Stimulated activated CD8-positive, alpha-beta memory T cell treated with anti-CD3 and anti-CD28 coated beads, Interleukin-12 subunit alpha, Interleukin-12 subunit beta, amount 100 ng/mL, for 1 hour (primary cell): Measurements from ENCODE around the gene IKZF3.
"Not testable (repeated sequence)": the region's sequence is repeated elsewhere in the genome, so short reads cannot be mapped to it uniquely, and the experiment has no call there.

Experiments used
- DNase-seq: peaks from one replicate; pipeline ENCODE4 v3.0.0-alpha.2; 2020; ENCODE audit warnings: low read depth

IKZF3 gene

GRCh38 chr17:39777534-39778365, 86.4 kb downstream of the IKZF3 start:
- DNase-seq = no peak

- no peak for DNase-seq
Measured at GRCh38 chr17:39776252-39776651, 87.9 kb downstream of the IKZF3 start.

GRCh38 chr17:39775031-39775430, 89.1 kb downstream of the IKZF3 start:
- DNase-seq = no peak

- no peak for DNase-seq
Measured at GRCh38 chr17:39774047-39774446, 90.1 kb downstream of the IKZF3 start.

DNA sequence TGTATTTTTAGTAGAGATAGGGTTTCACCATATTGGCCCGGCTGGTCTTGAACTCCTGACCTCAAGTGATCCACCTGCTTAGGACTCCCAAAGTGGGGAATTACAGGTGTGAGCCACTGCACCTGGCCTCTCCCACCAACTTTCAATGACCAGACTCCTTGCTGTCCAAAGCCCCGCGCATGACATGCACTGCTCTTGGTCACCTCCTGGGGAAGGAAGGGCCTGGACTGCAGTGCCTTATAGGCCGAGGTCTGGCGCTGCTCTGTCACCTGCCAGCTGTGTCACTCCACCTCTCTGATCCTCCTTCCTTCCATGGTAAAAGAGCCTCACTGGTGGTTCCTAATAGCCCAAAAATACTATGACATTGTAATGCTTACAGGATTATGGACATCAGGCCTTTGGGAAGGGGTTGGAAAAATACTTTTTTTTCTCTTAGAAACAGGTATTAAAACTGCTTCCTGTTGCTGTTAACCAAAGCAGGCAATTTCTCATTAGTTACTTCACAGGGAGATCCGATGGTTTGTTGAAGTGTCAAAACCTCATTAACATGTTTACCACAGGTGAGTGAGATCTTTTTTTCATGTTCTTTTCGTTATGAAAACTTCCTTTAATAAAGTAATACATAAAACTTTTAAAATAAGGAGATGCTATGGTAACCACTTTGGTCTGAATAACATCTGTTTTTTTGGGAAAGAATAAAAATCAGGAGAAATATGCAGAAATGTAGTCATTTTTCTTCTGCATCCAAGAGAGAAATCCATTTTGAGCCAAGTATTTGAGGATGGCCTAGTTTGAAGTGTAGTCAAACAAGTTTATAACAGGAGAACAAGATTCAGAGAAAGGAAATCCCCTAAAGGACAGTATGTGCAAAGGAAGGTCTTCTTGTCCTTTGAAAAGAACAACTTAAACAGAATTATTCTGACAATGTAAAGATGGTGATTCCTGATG, 90.9 kb downstream of the IKZF3 start:
- no peak for DNase-seq

DNA sequence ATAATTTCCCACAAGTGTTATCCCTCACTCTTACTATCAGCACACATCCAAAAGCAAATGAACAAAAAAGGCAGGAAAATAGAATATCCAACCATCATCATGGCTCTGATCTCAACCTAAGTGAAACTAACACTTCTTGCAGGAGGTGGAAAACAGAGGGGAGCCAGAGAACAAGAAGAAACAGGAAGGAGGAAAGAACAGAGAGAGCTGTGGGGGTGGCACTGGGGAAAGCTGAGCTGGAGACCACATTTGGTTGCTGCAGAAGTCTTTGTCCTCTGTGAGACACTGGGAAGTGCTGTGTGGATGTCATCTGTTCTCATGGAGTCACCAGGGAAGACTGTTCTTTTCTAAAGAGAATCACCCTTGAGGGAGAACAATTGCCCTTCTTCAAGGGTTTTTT, 91.7 kb downstream of the IKZF3 start:
- DNase-seq = no peak

DNA sequence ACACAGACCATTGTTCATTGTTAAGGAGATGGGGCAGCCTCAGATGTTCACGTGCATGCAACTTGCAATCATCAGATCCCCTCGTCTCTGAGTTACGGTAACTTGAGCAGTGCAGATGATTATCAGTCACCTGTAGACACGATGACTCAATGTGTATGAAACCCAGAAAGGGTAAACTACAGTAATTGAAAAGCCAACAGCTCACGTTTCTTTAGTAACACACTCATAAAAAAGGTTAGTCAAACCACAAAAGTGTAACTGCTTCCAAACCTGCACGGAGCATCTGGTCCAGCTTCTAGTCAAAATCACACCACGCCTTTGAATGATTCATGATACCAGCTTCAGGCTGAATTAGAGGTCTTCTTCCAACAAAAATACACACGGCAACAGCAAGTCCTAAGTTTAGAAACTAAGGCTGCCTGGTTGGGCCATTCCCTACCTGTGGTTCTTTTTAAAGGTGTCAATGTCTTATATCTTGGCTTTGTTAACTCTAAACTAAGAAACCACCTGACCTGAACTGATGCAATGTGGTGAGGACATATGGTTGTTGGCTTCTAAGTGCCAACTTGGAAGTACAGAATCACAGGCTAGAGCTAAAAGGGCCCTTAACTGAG, 94.0 kb downstream of the IKZF3 start:
- no peak for DNase-seq

GRCh38 chr17:39767147-39767546, 97.0 kb downstream of the IKZF3 start:
- DNase-seq = no peak

DNA sequence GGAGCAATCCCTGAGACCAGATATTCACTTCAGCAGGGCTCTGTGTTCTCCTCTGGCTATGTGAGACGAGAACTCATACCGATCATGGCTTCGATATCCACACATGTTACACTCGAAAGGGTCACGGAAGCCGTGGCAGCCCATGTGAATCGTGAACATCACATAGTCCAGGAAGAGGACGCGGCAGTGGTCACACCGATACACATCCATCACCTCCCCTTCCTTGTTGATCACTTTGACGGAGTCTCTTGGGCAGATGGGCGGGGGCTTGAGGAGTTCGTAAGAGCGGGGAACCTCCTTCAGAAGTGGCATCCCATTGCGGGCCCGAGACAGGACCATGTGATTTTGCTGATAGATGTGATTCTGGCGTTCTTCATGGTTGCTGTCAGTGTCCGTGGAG, 98.3 kb downstream of the IKZF3 start:
- no peak for DNase-seq

- no peak for DNase-seq
Measured at GRCh38 chr17:39765175-39765574, 98.9 kb downstream of the IKZF3 start.

- not testable (repeated sequence) for DNase-seq
Measured at GRCh38 chr17:39764171-39764570, 99.9 kb downstream of the IKZF3 start.

DNA sequence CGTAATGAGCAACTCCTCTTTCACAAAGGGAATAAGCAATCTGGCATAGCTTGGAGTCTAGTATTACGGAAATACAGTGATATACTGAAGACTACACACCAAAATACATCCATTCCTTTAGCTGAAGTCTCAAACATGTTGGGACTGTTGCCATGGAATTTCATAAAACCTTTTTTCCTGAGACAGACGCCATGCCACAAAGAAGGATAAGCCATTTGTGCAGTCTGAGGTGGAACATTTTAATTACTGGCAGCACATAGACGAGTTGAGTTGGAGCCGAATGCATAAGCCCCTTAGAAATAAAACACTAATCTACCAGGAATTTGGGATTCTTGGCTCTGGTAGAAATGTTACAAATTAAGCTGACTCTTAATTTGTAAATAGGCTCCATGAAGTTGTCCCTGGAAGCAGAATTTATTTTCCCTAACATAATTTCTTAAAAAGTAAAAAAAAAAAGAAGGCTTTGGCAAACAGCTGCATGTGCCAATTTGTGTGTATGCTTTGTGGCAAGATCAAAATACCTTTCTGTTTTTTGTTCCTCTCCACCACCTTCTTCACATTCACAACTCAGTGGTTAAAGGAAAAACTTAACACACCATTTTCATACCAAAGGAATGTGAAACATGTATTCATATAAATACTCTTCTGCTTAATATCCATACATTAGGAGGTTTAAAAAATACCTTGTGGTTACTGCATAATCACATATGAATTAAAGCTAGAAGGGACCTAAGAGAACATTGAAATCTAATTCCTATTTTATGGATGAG, 100.9 kb downstream of the IKZF3 start:
- DNase-seq = no peak

DNA sequence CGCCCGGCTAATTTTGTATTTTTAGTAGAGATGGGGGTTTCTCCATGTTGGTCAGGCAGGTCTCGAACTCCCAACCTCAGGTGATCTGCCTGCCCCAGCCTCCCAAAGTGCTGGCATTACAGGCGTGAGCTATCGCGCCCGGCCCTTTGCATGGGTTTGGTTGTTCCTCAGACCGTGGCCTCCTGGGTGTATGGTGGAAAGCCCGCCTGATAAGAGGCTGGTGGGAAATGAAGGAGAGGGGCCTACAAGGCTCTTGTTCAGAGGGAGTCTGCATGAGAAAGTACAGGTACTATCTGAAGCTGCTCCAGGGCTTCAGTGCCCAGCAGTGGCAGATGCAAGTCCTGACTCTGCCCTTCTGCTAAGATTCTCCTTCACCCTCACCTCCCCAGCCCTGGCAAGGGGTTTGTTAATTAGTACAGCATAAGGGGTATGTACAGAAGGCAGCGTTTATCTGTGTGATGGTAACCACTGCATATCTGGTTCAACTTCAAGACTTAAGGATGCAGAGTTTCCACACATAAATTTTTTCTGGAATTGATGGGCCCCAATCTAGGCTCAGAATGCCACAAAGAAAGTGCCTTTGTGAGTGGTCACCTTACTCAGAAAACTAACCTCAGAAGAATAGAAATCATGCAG, 102.1 kb downstream of the IKZF3 start:
- DNase-seq = no peak

GRCh38 chr17:39759204-39759603, 104.9 kb downstream of the IKZF3 start:
- no peak for DNase-seq

DNA sequence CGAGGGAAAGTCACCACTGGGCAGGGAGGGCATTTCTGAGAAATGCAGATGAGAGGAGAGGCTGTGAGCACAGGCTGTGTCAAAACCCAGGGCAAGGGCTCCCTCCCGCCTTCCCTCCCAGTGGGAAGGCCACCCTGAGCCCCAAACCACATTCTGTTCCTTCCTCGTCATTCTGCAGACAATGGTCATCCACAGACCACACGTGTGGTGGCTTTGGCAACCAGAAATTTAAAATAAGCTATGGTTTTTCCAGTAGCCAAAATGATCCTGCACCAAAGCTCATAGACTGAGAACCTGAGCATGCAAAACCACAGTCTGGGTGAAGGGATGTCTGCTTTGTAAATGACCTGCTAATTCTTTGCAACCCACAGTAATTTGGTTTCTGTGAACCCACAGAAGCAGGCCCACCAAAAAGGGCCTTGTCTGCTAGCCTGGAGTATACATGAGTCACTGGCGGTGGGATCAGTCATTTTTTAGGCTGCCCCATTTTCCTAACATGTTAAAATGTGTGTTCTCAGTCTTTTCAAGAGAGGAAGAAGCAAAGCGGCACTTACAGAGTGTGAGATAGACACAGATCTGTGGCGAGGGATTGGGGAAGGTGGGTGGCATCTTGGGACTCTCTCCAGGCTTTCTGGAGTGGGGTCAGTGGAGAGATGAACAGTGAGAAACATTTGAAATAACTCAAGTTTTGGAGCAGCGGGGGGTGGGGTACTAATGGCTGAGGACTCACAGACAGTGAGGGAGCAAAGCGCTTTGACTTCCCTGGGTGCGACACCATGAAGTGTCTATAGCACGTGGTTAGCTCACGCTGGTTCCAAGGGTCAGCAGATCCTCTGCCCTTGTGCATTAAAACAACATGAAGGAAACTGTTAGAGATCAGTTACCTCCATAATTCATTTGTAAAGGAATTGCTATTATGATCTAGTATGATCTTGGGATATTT, 105.9 kb downstream of the IKZF3 start:
- no peak for DNase-seq

- no peak for DNase-seq
Measured at GRCh38 chr17:39757176-39757662, 106.9 kb downstream of the IKZF3 start.

DNA sequence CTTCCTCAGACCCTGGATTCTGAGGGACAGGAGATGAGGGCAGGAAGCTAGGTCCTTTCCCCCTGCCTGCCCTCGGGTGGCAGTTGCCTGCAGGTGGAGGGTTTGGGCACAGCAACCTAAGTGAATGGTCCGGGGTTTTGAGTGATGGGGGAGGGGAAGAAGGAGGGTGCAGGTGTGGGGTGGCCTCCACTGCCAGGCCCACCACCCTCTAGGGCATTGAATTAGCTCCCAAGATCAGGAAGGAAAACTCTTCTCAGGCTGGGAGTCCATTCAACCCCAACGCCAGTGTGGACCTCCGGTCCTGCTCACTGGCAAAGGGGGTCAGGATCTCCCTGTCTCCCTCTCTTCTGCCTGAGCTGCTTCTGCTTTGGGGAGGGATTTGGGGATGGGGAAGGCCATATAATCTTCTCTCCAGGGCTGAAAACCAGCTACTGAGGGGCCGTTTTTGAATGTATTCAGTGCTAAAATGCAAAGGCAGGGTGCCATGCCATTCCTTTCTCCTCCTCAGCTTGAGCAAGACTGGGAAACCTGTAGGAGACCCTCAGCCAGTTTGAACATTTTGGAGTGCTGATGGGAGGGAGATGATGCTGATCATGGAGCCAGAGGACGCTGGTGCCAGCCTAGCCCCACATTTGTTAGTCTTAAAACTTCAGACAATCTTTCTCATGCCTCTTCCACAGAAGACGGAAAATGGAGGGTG, 107.6 kb downstream of the IKZF3 start:
- DNase-seq = no peak

DNA sequence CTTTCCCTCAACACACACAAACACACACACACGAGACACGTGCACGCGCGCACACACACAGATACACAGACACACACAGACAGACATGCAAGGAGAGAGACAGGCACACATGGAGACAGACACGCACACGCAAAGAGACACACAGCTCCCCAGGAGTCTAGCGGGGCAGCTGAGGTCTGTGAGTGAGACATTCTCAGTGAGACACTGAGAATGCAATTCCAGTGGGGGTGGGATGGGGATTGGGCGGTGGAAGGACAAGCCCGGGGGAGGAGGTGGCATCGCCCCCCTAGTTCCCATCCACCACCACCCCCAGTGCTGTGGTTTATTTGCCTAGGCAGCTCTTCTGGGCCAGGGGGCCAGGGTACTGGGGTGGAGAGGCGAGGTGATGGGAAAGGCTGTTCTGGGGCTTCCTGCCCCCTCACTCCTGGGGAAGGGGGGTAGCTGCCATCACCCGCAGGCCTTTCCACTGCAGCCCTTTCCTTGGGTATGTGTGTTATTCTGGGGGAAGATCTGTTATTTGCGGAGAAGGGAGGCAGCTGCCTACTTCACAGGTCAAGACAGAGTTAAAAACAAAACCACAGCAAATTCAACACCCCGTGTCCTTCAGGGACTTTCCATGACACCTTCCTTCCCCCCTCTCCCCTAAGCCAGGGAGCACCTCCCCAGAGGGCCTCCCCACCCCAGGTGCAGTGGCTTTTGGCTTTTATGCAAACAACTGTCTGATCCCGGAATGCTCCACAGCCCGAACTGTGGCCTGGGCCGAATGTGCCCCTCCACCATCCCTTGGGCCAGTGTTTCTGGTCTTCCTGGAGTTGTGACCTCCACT, 108.3 kb downstream of the IKZF3 start:
- no peak for DNase-seq
